ENCODE measurements around the gene HECW1. TPM values are rescaled to one million over a fixed set of nuclear protein-coding genes. Genes with fewer than 3 reads are reported as not detected.

Gene HECW1
- total RNA-seq, 2 experiments from 2014 or later: not detected

GRCh38 chr7:43443381-43443780, 330.9 kb downstream of the HECW1 start:
- DNase-seq: no peak
- POLR2A ChIA-PET: no interaction called here
- Mint-ChIP-seq H3K4me1 (ENCODE audit: low read depth) (no peaks in the 10 kb centered on the region), H3K9me3 (no peaks in the 10 kb centered on the region), H3K4me3 (no peak overlapping the region), H3K27ac (no peak overlapping the region), H3K27me3 (peaks cover 8% of the 10 kb centered on the region), H3K36me3 (no peaks in the 10 kb centered on the region)
- CTCF ChIA-PET: interaction anchor here (1.9 kb wide), 1 partner anchor 11 kb away, joined by 7 read pairs; no protein-coding TSS in a partner anchor
- intact Hi-C loops (cut with micrococcal nuclease): no loop called here

DNA sequence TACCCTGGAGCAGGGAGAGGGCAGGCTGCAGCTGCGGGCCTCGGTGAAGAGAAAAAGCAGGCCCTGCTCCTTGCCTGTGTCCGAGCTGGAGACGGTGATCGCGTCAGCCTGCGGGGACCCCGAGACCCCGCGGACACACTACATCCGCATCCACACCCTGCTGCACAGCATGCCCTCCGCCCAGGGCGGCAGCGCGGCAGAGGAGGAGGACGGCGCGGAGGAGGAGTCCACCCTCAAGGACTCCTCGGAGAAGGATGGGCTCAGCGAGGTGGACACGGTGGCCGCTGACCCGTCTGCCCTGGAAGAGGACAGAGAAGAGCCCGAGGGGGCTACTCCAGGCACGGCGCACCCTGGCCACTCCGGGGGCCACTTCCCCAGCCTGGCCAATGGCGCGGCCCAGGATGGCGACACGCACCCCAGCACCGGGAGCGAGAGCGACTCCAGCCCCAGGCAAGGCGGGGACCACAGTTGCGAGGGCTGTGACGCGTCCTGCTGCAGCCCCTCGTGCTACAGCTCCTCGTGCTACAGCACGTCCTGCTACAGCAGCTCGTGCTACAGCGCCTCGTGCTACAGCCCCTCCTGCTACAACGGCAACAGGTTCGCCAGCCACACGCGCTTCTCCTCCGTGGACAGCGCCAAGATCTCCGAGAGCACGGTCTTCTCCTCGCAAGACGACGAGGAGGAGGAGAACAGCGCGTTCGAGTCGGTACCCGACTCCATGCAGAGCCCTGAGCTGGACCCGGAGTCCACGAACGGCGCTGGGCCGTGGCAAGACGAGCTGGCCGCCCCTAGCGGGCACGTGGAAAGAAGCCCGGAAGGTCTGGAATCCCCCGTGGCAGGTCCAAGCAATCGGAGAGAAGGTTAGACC, 332.5 kb downstream of the HECW1 start:
- Mint-ChIP-seq H3K4me3 (no peak overlapping the region), H3K27me3 (peaks cover 8% of the 10 kb centered on the region), H3K27ac (no peak overlapping the region), H3K9me3 (no peaks in the 10 kb centered on the region), H3K36me3 (no peaks in the 10 kb centered on the region), H3K4me1 (ENCODE audit: low read depth) (no peaks in the 10 kb centered on the region)
- intact Hi-C loops (cut with micrococcal nuclease): no loop called here
- ChIA-PET CTCF (interaction anchor here (1.9 kb wide), 1 partner anchor 9 kb away, joined by 7 read pairs; no protein-coding TSS in a partner anchor), POLR2A (no interaction called here)
- DNase-seq: no peak

- Mint-ChIP-seq H3K4me3 (no peak overlapping the region), H3K4me1 (ENCODE audit: low read depth) (no peaks in the 10 kb centered on the region), H3K36me3 (no peaks in the 10 kb centered on the region), H3K9me3 (no peaks in the 10 kb centered on the region), H3K27ac (no peak overlapping the region), H3K27me3 (no peaks in the 10 kb centered on the region)
- ChIA-PET POLR2A (no interaction called here), CTCF (no interaction called here)
- intact Hi-C loops (cut with micrococcal nuclease): no loop called here
- no peak for DNase-seq
Observed at GRCh38 chr7:43449577-43449976, 337.1 kb downstream of the HECW1 start.

- no peak for DNase-seq
- no peaks in the 10 kb centered on the region for H3K4me1 Mint-ChIP-seq (ENCODE audit: low read depth)
- no peak overlapping the region for H3K4me3 Mint-ChIP-seq
- intact Hi-C loops (cut with micrococcal nuclease): no loop called here
- CTCF ChIA-PET: interaction anchor here (0.7 kb wide), 1 partner anchor 249 kb away, joined by 3 read pairs; no protein-coding TSS in a partner anchor
- no peak overlapping the region for H3K27ac Mint-ChIP-seq
- POLR2A ChIA-PET: no interaction called here
- H3K36me3 Mint-ChIP-seq: no peaks in the 10 kb centered on the region
- no peaks in the 10 kb centered on the region for H3K9me3 Mint-ChIP-seq
- peaks cover 1% of the 10 kb centered on the region for H3K27me3 Mint-ChIP-seq
Observed at GRCh38 chr7:43450894-43451293, 338.4 kb downstream of the HECW1 start.

DNA sequence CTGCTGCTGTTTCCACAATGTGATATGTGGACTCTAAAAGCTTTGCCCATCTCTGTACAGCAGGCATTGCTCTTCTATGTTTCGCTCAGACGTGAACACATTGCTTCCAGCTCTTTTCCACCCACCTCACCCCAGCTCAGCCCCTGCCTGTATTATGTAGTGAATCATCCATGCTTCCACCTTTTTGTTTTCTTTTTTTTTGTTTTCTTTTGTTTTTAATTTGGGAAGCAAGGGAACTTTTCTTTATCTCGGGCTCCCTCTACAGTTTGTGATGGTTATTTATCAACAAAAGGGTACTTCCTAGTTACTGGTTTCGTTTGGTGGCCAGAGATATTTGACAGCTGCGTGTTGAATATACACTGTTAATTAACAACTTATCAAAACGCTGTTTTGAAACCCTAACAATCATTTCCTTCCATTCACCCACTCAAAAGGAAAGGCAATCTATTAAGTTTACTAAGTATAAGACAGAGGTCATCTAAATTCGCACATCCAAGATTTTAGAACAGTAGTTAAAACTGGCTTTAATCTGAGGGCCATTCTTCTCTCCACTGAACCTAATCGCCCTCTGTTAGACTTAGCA, 342.6 kb downstream of the HECW1 start:
- peaks cover 1% of the 10 kb centered on the region for H3K27me3 Mint-ChIP-seq
- CTCF ChIA-PET: interaction anchor here (0.6 to 2.3 kb wide), 6 partner anchors 11 to 529 kb away, joined by 3 to 8 read pairs (median 5); partner anchors contain the start of gene STK17A
- intact Hi-C loops (cut with micrococcal nuclease): no loop called here
- H3K4me1 Mint-ChIP-seq (ENCODE audit: low read depth): no peaks in the 10 kb centered on the region
- H3K36me3 Mint-ChIP-seq: no peaks in the 10 kb centered on the region
- H3K27ac Mint-ChIP-seq: no peak overlapping the region
- no peak overlapping the region for H3K4me3 Mint-ChIP-seq
- POLR2A ChIA-PET: interaction anchor here (0.6 kb wide), 1 partner anchor 8 kb away, joined by 3 read pairs; no protein-coding TSS in a partner anchor
- no peak for DNase-seq
- H3K9me3 Mint-ChIP-seq: no peaks in the 10 kb centered on the region

DNA sequence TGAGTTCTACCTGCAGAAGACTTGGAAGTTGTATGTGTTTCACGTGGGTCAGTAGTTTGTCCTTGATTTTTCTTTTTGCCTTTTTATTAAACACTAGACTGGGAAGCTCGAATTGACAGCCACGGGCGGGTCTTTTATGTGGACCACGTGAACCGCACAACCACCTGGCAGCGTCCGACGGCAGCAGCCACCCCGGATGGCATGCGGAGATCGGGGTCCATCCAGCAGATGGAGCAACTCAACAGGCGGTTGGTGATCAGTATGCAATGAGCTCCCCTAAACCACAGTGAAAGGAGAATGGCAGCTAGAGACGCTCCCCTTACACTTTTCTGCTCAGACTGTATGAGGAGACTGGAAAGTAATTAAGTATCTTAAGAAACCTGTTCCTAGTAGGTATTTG, 343.8 kb downstream of the HECW1 start:
- ChIA-PET POLR2A (no interaction called here), CTCF (interaction anchor here (0.7 to 2.0 kb wide), 2 partner anchors 126 to 382 kb away, joined by 3 to 6 read pairs; partner anchors contain the start of gene STK17A)
- Mint-ChIP-seq H3K36me3 (no peaks in the 10 kb centered on the region), H3K27me3 (peaks cover 1% of the 10 kb centered on the region), H3K4me3 (no peak overlapping the region), H3K27ac (no peak overlapping the region), H3K9me3 (no peaks in the 10 kb centered on the region), H3K4me1 (ENCODE audit: low read depth) (no peaks in the 10 kb centered on the region)
- no peak for DNase-seq
- intact Hi-C loops (cut with micrococcal nuclease): no loop called here

DNA sequence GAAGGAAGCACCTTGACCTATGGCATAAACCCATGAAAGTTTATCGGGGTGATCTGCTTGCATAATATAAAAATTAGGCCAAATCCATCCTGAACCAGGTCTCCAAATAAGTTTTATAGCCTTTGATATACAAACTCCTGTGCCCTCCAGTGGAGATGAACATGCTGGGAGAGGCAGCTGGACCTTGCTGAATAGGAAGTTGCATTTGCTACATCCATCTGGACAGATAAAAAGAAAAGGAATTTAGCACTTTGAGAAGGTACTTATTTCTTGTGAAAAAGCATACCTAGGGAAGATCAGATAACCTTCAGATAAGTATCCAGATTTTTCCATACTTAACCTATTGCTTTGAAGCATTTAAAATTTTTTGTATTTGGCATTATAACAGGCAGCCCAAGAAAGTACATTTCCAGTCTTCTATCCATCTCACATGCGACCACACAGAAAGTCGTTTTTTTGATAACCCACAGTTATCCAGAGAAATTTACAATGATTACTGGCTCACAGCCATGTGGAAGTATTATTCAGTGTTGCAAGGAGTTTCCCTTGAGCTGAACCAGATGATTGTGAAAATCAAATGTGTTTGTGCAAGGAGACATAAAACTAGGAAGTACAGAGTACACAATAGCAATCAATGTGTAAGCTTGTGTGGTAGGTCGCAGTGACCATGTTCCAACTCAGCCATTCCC, 346.0 kb downstream of the HECW1 start:
- intact Hi-C loops (cut with micrococcal nuclease): no loop called here
- no peaks in the 10 kb centered on the region for H3K36me3 Mint-ChIP-seq

GRCh38 chr7:43459019-43459337, 346.5 kb downstream of the HECW1 start:
- H3K36me3 Mint-ChIP-seq: no peaks in the 10 kb centered on the region
- intact Hi-C loops (cut with micrococcal nuclease): no loop called here
- peaks cover 9% of the 10 kb centered on the region for H3K27me3 Mint-ChIP-seq
- no peak for DNase-seq
- H3K4me3 Mint-ChIP-seq: no peak overlapping the region
- H3K4me1 Mint-ChIP-seq (ENCODE audit: low read depth): no peaks in the 10 kb centered on the region
- no peak overlapping the region for H3K27ac Mint-ChIP-seq
- POLR2A ChIA-PET: no interaction called here
- no peaks in the 10 kb centered on the region for H3K9me3 Mint-ChIP-seq
- CTCF ChIA-PET: interaction anchor here (1.7 kb wide), 1 partner anchor 19 kb away, joined by 8 read pairs; no protein-coding TSS in a partner anchor

More for the DNA sequence above, 346.0 kb downstream of the HECW1 start:
- H3K9me3 Mint-ChIP-seq: no peaks in the 10 kb centered on the region
- H3K4me3 Mint-ChIP-seq: no peak overlapping the region
- POLR2A ChIA-PET: no interaction called here
- CTCF ChIA-PET: interaction anchor here (1.7 kb wide), 1 partner anchor 19 kb away, joined by 8 read pairs; no protein-coding TSS in a partner anchor
- peaks cover 7% of the 10 kb centered on the region for H3K27me3 Mint-ChIP-seq
- no peaks in the 10 kb centered on the region for H3K4me1 Mint-ChIP-seq (ENCODE audit: low read depth)
- H3K27ac Mint-ChIP-seq: no peak overlapping the region
- no peak for DNase-seq

DNA sequence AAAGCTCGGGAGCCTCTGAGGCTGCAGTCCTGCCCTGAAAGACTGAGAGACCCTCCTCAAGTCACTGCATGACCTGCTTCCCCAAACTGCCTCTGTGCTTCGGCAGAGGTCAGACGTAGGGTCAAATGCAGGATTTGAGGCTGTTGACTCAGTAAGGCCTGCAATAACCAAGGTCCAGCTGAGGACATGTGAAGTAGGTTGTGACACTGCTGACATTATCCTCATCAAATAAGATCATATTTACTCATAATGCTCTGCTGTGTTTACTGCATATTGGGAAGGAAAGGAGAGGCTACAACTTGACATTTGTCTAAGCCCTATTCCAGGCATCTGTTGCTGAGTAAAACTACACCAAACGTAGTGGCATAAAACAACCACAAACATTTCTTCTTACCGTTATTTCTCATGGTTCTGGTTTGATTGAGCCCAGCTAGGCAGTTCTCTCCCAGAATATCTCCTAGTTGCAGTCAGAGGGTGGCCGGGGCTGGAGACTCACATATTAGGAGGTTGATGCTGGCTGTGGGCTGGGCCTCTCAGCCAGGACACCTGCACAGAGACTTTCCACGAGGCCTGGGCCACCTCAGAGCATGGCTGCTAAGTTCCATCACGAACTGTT, 348.4 kb downstream of the HECW1 start:
- H3K27me3 Mint-ChIP-seq: peaks cover 8% of the 10 kb centered on the region
- DNase-seq: no peak
- no peak overlapping the region for H3K4me3 Mint-ChIP-seq
- CTCF ChIA-PET: interaction anchor here (0.8 to 1.1 kb wide), 2 partner anchors 239 to 261 kb away, joined by 3 to 4 read pairs; no protein-coding TSS in a partner anchor
- no peaks in the 10 kb centered on the region for H3K4me1 Mint-ChIP-seq (ENCODE audit: low read depth)
- no peak overlapping the region for H3K27ac Mint-ChIP-seq
- H3K36me3 Mint-ChIP-seq: no peaks in the 10 kb centered on the region
- H3K9me3 Mint-ChIP-seq: no peaks in the 10 kb centered on the region
- intact Hi-C loops (cut with micrococcal nuclease): no loop called here
- POLR2A ChIA-PET: no interaction called here

DNA sequence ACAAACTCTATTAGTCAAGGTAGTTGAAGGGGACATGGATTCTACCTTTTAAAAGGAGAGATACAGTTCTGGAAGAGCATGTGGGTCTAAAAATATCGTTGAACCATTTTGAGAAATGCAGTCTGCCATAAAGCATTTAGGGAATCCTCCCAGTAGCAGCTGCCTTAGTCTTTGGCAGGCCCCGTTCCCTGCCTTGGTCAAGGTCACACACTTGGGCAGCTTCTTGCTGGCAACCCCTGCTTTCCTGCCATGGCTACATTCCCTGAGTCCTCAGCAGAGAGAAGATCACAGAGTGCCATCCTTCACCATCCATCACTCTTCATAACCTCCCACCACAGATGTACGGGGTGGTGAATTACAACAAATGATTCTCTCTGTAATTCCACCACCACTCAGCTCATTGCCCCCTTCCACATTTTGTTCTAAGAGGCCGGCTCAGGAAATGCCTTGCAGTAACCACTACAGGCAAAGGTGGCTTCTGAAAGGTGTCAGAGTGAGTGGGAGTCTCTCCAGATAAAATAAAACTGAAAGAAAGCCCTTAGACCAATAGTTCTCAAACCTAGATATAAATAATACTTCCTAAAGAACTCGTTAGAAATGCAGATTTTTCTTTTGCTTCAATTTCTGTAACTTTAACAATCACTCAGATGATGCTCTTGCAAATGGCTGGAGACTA, 349.0 kb downstream of the HECW1 start:
- CTCF ChIA-PET: interaction anchor here (0.8 to 1.1 kb wide), 2 partner anchors 239 to 260 kb away, joined by 3 to 4 read pairs; no protein-coding TSS in a partner anchor
- POLR2A ChIA-PET: no interaction called here
- H3K4me1 Mint-ChIP-seq (ENCODE audit: low read depth): no peaks in the 10 kb centered on the region
- no peak for DNase-seq
- no peaks in the 10 kb centered on the region for H3K9me3 Mint-ChIP-seq
- peaks cover 8% of the 10 kb centered on the region for H3K27me3 Mint-ChIP-seq
- H3K4me3 Mint-ChIP-seq: no peak overlapping the region
- no peak overlapping the region for H3K27ac Mint-ChIP-seq
- H3K36me3 Mint-ChIP-seq: no peaks in the 10 kb centered on the region
- intact Hi-C loops (cut with micrococcal nuclease): no loop called here

GRCh38 chr7:43462836-43463235, 350.4 kb downstream of the HECW1 start:
- DNase-seq: no peak
- CTCF ChIA-PET: interaction anchor here (0.6 kb wide), 1 partner anchor 23 kb away, joined by 3 read pairs; no protein-coding TSS in a partner anchor
- no peak overlapping the region for H3K27ac Mint-ChIP-seq

More at GRCh38 chr7:43462836-43463235, 350.4 kb downstream of the HECW1 start:
- no peaks in the 10 kb centered on the region for H3K9me3 Mint-ChIP-seq
- H3K36me3 Mint-ChIP-seq: no peaks in the 10 kb centered on the region
- POLR2A ChIA-PET: no interaction called here
- H3K27me3 Mint-ChIP-seq: peaks cover 8% of the 10 kb centered on the region
- no peaks in the 10 kb centered on the region for H3K4me1 Mint-ChIP-seq (ENCODE audit: low read depth)
- no peak overlapping the region for H3K4me3 Mint-ChIP-seq
- intact Hi-C loops (cut with micrococcal nuclease): no loop called here
